ENCODE results near the gene FGFR4.

DNA sequence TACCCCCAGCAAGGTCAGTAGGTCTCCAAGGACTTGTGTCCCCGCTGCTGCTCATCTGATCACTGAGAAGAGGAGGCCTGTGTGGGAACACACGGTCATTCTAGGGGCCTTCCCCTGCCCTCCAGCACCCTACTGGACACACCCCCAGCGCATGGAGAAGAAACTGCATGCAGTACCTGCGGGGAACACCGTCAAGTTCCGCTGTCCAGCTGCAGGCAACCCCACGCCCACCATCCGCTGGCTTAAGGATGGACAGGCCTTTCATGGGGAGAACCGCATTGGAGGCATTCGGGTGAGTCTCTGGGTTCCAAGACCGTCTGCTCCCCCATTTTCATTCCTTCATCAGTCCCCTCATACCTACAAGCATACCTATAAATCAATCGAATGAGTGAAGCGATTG is 4.1 kb downstream of the FGFR4 start:
- TF ChIP-seq CTCF (IDR thresholded peaks at IDR 0.05) (no peak), POLR2A (IDR thresholded peaks at IDR 0.05) (no peak), POLR2AphosphoS5 (IDR thresholded peaks at IDR 0.05; ENCODE audit: insufficient read depth in 1 of 2, low read depth in 1 of 2) (no peak)
